ENCODE data around the gene SH3RF2.
A peak's percentile ranks its signal among the peaks of the same experiment; 100 is the strongest.

The SH3RF2 gene

DNA sequence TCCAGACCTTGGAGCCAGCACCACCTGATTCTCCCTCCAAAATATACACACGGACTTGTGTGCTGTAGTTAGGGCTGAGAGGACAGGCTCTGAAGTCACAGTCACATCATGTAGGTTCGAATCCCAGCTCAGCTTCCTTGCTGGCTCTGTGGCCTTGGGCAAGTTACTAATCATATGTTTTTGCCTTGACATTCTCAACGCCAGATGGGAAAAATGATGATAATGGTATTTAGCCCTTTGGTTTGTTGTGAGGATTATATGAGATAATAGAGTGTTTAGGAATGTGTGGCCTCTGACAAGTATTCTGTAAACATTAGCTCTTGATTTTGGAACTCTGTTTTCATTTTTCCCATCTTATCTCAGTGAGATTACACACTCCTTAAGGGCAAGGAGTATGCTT is 96.5 kb downstream of the SH3RF2 start:
- TF ChIP-seq, protein P1, sequence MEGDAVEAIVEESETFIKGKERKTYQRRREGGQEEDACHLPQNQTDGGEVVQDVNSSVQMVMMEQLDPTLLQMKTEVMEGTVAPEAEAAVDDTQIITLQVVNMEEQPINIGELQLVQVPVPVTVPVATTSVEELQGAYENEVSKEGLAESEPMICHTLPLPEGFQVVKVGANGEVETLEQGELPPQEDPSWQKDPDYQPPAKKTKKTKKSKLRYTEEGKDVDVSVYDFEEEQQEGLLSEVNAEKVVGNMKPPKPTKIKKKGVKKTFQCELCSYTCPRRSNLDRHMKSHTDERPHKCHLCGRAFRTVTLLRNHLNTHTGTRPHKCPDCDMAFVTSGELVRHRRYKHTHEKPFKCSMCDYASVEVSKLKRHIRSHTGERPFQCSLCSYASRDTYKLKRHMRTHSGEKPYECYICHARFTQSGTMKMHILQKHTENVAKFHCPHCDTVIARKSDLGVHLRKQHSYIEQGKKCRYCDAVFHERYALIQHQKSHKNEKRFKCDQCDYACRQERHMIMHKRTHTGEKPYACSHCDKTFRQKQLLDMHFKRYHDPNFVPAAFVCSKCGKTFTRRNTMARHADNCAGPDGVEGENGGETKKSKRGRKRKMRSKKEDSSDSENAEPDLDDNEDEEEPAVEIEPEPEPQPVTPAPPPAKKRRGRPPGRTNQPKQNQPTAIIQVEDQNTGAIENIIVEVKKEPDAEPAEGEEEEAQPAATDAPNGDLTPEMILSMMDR (IDR thresholded peaks at IDR 0.05; ENCODE audit: borderline replicate concordance, control extremely low read depth, extremely low read depth, insufficient read depth, missing control alignments): no peak
- DNase-seq (ENCODE audit: low spot score): no peak
- in situ Hi-C loops (cut with MboI; ENCODE audit: low sequenced_read_pairs, unreplicated experiment): no loop called here

DNA sequence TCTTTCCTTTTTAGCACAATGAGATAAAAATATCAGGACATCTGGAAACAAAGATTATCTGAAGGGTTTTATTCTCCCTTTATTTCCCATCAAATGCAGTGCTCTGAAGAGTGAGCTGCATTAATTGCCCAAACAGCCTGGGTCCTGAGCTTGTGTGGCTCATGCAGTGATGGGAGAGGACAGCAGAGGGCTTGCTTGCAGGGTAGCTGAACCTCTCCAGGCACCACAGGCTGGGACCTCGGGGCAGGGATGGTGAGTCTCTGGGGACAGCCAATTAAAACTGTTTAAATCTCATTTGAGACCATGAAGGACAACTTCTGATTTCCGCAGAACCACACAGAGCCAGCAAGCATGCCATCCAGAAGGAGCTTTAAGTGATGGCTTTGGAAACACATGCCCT is 97.7 kb downstream of the SH3RF2 start:
- in situ Hi-C loops (cut with MboI; ENCODE audit: low sequenced_read_pairs, unreplicated experiment): no loop called here
- DNase-seq (ENCODE audit: low spot score): no peak
- TF ChIP-seq, protein P1 (IDR thresholded peaks at IDR 0.05; ENCODE audit: borderline replicate concordance, control extremely low read depth, extremely low read depth, insufficient read depth, missing control alignments): no peak

DNA sequence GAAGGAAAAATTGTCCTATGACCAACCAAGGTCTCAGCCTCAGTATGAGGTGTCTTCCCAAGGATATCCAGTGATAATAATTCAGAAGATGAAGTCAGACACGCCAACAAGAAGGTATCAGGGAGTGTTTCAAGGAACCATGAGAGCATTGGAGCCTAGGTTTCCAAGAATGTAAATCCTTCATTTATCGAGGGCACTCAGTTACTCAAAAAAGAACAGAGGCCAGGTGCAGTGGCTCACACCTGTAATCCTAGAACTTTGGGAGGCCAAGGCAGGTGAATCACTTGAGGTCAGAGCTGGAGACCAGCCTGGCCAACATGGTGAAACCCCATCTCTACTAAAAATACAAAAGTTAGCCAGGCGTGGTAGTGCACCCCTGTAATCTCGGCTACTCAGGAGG is 98.2 kb downstream of the SH3RF2 start:
- no peak for DNase-seq (ENCODE audit: low spot score)
- in situ Hi-C loops (cut with MboI; ENCODE audit: low sequenced_read_pairs, unreplicated experiment): no loop called here

DNA sequence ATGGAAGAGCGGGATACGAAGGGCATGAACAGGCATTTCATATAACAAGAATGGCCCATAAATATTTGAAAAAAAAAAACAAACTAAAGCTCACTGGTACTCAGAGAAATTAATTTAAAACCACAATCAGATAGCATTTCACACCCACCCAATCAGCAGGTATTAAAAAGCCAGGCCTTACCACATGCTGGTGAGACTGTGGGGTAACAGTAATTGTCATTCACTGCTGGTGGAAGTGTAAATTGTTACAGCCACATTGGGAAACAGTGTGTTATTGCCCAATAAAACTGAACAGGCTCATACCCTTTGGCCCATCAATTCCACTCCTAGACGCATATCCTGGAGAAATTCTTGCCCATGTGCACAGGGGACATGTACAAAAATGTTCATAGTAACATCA is 103.0 kb downstream of the SH3RF2 start:
- DNase-seq (ENCODE audit: low spot score): no peak
- in situ Hi-C loops (cut with MboI; ENCODE audit: low sequenced_read_pairs, unreplicated experiment): no loop called here
- TF ChIP-seq, protein P1 (IDR thresholded peaks at IDR 0.05; ENCODE audit: borderline replicate concordance, control extremely low read depth, extremely low read depth, insufficient read depth, missing control alignments): no peak

More for the DNA sequence above, 98.2 kb downstream of the SH3RF2 start:
- TF ChIP-seq, protein P1 (IDR thresholded peaks at IDR 0.05; ENCODE audit: borderline replicate concordance, control extremely low read depth, extremely low read depth, insufficient read depth, missing control alignments): no peak

DNA sequence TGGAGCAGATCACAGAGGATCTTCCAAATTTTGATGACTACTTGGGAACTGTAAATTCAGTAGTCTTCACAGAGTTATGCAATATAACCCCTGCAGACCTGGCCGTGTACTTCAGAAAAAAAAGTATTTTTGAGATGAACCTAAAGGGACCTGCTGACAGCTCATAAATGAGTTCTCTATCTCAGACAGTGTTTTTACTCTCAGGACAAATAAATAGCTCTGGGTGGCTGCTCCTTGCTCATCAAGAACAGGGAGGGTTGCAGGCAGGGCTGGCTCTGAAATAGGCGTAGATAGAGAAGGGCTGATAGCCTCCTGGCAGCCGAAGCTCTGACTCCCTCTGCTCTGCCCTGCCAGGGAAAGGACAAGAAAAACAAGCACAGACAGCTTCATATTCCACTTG is 104.1 kb downstream of the SH3RF2 start:
- in situ Hi-C loops (cut with MboI; ENCODE audit: low sequenced_read_pairs, unreplicated experiment): no loop called here
- TF ChIP-seq, protein P1 (IDR thresholded peaks at IDR 0.05; ENCODE audit: borderline replicate concordance, control extremely low read depth, extremely low read depth, insufficient read depth, missing control alignments): no peak
- no peak for DNase-seq (ENCODE audit: low spot score)

DNA sequence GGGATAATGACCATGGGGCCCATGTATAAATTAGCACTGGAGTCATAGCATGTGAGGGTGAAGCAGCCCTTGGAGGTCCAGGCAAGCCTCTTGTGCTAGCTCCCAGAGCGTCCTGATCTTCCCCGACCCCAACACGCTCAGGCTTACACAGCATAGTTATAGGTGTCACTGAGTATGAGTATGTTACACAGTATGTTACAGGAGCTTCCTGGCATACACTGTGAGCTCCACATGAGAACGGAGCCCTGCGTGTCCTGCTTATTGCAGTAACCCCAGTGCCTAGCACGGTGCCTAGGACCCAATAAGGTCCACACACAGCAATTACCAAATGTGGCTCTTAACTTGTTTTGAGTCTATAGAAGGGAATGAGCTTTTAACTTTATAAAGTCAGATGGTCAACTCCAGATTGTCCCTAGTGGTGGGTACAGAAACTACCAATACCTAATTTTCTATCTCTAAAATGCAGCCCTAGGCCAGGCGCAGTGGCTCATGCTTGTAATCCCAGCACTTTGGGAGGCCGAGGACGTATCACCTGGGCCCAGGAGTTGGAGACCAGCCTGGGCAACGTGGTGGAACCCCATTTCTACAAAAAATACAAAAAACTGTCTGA is 104.9 kb downstream of the SH3RF2 start:
- in situ Hi-C loops (cut with MboI; ENCODE audit: low sequenced_read_pairs, unreplicated experiment): no loop called here
- TF ChIP-seq, protein P1 (IDR thresholded peaks at IDR 0.05; ENCODE audit: borderline replicate concordance, control extremely low read depth, extremely low read depth, insufficient read depth, missing control alignments): peak; percentile 10
- no peak for DNase-seq (ENCODE audit: low spot score)

Measured in GM13976 (cell line).